ENCODE measurements around the gene LSMEM2.

DNA sequence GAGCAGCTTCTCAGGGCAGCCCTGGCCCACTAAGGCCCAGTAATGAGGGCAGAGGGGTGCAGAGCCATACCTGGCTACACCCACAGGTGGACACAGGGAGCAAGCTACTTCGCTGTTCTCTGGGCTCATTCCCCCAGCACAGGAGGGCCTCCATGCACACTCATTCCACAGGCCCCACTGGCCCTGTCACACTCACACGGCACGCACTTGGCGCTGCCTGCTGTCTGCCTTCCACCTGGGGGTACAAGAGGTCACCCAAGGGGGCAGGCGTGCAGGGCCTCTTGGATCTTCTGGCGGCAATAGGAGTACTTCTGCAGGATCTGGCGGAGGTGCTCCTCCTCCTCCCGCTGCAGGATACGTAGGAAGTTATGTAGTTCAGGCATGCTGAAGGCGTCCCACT is 51.4 kb downstream of the LSMEM2 start:
- TF ChIP-seq, protein P1, sequence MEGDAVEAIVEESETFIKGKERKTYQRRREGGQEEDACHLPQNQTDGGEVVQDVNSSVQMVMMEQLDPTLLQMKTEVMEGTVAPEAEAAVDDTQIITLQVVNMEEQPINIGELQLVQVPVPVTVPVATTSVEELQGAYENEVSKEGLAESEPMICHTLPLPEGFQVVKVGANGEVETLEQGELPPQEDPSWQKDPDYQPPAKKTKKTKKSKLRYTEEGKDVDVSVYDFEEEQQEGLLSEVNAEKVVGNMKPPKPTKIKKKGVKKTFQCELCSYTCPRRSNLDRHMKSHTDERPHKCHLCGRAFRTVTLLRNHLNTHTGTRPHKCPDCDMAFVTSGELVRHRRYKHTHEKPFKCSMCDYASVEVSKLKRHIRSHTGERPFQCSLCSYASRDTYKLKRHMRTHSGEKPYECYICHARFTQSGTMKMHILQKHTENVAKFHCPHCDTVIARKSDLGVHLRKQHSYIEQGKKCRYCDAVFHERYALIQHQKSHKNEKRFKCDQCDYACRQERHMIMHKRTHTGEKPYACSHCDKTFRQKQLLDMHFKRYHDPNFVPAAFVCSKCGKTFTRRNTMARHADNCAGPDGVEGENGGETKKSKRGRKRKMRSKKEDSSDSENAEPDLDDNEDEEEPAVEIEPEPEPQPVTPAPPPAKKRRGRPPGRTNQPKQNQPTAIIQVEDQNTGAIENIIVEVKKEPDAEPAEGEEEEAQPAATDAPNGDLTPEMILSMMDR (IDR thresholded peaks at IDR 0.05) = no peak
- TF ChIP-seq POLR2A (IDR thresholded peaks at IDR 0.05) = no peak
